ENCODE measurements around the gene MPZL1. TPM values are rescaled to one million over a fixed set of nuclear protein-coding genes. Genes with fewer than 3 reads are reported as not detected.
A peak's percentile ranks its signal among the peaks of the same experiment; 100 is the strongest.

The MPZL1 gene
- total RNA-seq, 4 donors from 2014 or later, result 9.2 to 15.7 (median 11.7) TPM

DNA sequence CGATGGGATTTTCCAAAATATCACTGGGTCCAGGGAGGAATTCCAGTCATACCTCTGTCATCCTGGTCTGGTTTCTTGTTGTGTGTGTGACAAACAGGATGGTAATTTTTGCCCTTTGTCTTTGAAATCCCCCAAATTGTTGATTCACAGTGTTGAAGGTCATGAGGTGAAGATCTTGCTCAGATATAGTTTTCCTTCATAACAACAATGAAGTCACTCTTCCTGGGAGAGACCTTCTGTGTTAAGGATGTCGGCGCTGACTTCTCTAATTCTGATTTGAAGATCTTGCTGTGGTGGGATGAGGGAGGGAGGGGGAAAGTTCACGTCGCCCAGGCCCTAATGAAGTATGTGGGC is 32.2 kb upstream of the MPZL1 start:
- Histone ChIP-seq H3K27me3 (no peaks in the 10 kb centered on the region), H3K36me3 (peaks cover 0 to 6% of the 10 kb centered on the region in 2 donors), H3K9me3 (no peaks in the 10 kb centered on the region), H3K27ac (no peak overlapping the region), H3K4me1 (peaks cover 41 to 60% of the 10 kb centered on the region in 2 donors), H3K4me3 (no peak overlapping the region)
- no peak for ATAC-seq
- no peak for DNase-seq
- no peak for TF ChIP-seq POLR2A (IDR thresholded peaks at IDR 0.05)
- TF ChIP-seq, protein P1, sequence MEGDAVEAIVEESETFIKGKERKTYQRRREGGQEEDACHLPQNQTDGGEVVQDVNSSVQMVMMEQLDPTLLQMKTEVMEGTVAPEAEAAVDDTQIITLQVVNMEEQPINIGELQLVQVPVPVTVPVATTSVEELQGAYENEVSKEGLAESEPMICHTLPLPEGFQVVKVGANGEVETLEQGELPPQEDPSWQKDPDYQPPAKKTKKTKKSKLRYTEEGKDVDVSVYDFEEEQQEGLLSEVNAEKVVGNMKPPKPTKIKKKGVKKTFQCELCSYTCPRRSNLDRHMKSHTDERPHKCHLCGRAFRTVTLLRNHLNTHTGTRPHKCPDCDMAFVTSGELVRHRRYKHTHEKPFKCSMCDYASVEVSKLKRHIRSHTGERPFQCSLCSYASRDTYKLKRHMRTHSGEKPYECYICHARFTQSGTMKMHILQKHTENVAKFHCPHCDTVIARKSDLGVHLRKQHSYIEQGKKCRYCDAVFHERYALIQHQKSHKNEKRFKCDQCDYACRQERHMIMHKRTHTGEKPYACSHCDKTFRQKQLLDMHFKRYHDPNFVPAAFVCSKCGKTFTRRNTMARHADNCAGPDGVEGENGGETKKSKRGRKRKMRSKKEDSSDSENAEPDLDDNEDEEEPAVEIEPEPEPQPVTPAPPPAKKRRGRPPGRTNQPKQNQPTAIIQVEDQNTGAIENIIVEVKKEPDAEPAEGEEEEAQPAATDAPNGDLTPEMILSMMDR (IDR thresholded peaks at IDR 0.05 in 4 of 5, conservative IDR thresholded peaks at IDR 0.05 in 1 of 5), result no peak
- intact Hi-C loops (cut with DNase I; ENCODE audit: low total_unique reads) (no loop called here), in situ Hi-C loops (cut with MboI; ENCODE audit: low sequenced_read_pairs in 4 of 4) (loop anchor here (5.0 to 25.0 kb wide), 2 partner anchors 87 to 627 kb away; no protein-coding TSS in a partner anchor)

DNA sequence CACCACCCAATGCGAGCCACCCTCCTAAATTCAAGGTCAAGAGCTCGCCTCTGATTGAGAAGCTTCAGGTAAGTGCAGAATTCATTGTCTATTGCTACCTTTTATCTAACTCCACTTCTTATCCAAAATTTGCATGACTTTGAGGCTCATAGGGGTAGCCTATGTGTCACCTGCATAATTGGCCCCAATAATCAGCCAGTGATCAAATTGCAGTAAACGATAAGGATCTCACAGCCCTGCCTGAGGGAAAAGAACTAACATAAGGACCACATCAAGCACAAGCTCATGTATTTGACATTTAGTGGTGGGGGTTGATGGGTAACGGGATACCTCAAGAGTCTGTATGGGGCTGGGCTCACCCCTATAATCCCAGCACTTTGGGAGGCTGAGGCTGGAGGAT is 31.7 kb upstream of the MPZL1 start:
- peaks cover 36 to 60% of the 10 kb centered on the region in 2 donors for H3K4me1 ChIP-seq
- no peak for ATAC-seq
- in situ Hi-C loops (cut with MboI; ENCODE audit: low sequenced_read_pairs in 4 of 4), result loop anchor here in 1 of 4 donors (25.0 kb wide), 1 partner anchor 628 kb away; no protein-coding TSS in a partner anchor
- H3K27me3 ChIP-seq, result no peaks in the 10 kb centered on the region
- peaks cover 0 to 6% of the 10 kb centered on the region in 2 donors for H3K36me3 ChIP-seq
- DNase-seq, result no peak
- no peak for TF ChIP-seq POLR2A (IDR thresholded peaks at IDR 0.05)
- TF ChIP-seq, protein P1 (IDR thresholded peaks at IDR 0.05 in 4 of 5, conservative IDR thresholded peaks at IDR 0.05 in 1 of 5), result no peak
- H3K27ac ChIP-seq, result no peak overlapping the region
- no peak overlapping the region for H3K4me3 ChIP-seq
- H3K9me3 ChIP-seq, result no peaks in the 10 kb centered on the region
- intact Hi-C loops (cut with DNase I; ENCODE audit: low total_unique reads), result loop anchor here (2.0 kb wide), 1 partner anchor 133 kb away; no protein-coding TSS in a partner anchor

GRCh38 chr1:167693425-167694045 is 28.2 kb upstream of the MPZL1 start:
- Histone ChIP-seq H3K4me3 (no peak overlapping the region), H3K36me3 (peaks cover 0 to 17% of the 10 kb centered on the region in 2 donors), H3K4me1 (peaks cover 25 to 60% of the 10 kb centered on the region in 2 donors), H3K27me3 (no peaks in the 10 kb centered on the region), H3K9me3 (no peaks in the 10 kb centered on the region), H3K27ac (peak overlapping the region; percentile 73 to 89 (median 86))
- in situ Hi-C loops (cut with MboI; ENCODE audit: low sequenced_read_pairs in 4 of 4) (loop anchor here in 1 of 4 donors (25.0 kb wide), 1 partner anchor 631 kb away; no protein-coding TSS in a partner anchor), intact Hi-C loops (cut with DNase I; ENCODE audit: low total_unique reads) (no loop called here)
- ATAC-seq (peak; percentile 66 to 75), DNase-seq (peak; percentile 57 to 83)
- no peak for TF ChIP-seq POLR2A (IDR thresholded peaks at IDR 0.05)

GRCh38 chr1:167694691-167695090 is 27.1 kb upstream of the MPZL1 start:
- ATAC-seq, result no peak
- H3K4me1 ChIP-seq, result peaks cover 30 to 62% of the 10 kb centered on the region in 2 donors
- H3K36me3 ChIP-seq, result peaks cover 0 to 17% of the 10 kb centered on the region in 2 donors
- intact Hi-C loops (cut with DNase I; ENCODE audit: low total_unique reads) (no loop called here), in situ Hi-C loops (cut with MboI; ENCODE audit: low sequenced_read_pairs in 4 of 4) (loop anchor here in 1 of 4 donors (25.0 kb wide), 1 partner anchor 632 kb away; no protein-coding TSS in a partner anchor)
- no peak for DNase-seq
- peak overlapping the region; percentile 83 to 89 (median 86) for H3K27ac ChIP-seq
- H3K27me3 ChIP-seq, result no peaks in the 10 kb centered on the region
- H3K4me3 ChIP-seq, result no peak overlapping the region
- TF ChIP-seq POLR2A (IDR thresholded peaks at IDR 0.05), result no peak
- TF ChIP-seq, protein P1 (IDR thresholded peaks at IDR 0.05 in 4 of 5, conservative IDR thresholded peaks at IDR 0.05 in 1 of 5), result no peak
- H3K9me3 ChIP-seq, result no peaks in the 10 kb centered on the region

GRCh38 chr1:167695147-167695546 is 26.6 kb upstream of the MPZL1 start:
- Histone ChIP-seq H3K4me1 (peaks cover 30 to 65% of the 10 kb centered on the region in 2 donors), H3K4me3 (no peak overlapping the region), H3K27ac (peak overlapping the region; percentile 83 to 89 (median 86)), H3K27me3 (no peaks in the 10 kb centered on the region), H3K36me3 (peaks cover 0 to 17% of the 10 kb centered on the region in 2 donors), H3K9me3 (no peaks in the 10 kb centered on the region)
- in situ Hi-C loops (cut with MboI; ENCODE audit: low sequenced_read_pairs in 4 of 4) (loop anchor here in 1 of 4 donors (25.0 kb wide), 1 partner anchor 633 kb away; no protein-coding TSS in a partner anchor), intact Hi-C loops (cut with DNase I; ENCODE audit: low total_unique reads) (no loop called here)
- TF ChIP-seq, protein P1 (IDR thresholded peaks at IDR 0.05 in 4 of 5, conservative IDR thresholded peaks at IDR 0.05 in 1 of 5), result no peak
- no peak for TF ChIP-seq POLR2A (IDR thresholded peaks at IDR 0.05)
- no peak for ATAC-seq
- no peak for DNase-seq

Measured in gastrocnemius medialis (tissue), 4 donors.